ENCODE data around the gene FAAH. TPM values are rescaled to one million over a fixed set of nuclear protein-coding genes. Genes with fewer than 3 reads are reported as not detected.

FAAH gene
- total RNA-seq, 1 experiment from 2014 or later, result 25.9 TPM

DNA sequence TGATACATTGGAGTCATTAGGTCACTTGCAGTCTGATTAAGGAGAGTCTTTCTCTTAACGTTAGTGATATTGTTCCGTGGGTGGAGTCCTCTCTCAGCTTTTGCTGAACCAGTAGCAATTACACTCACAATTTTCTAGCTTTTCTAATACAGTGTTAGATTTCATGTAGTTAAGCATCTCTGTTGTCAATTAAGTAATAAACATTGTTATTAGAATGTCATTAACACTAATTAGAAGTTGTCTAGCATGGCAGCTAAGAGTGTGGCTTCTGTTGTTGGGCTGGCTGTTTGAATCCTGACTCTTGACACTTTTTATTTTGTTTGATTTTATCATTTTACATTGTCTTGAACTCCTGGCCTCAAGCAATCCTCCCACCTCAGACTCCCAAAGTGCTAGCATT is 33.4 kb downstream of the FAAH start:
- intact Hi-C loops (cut with micrococcal nuclease; ENCODE audit: unreplicated experiment), result no loop called here
- BruUV-seq (replicated peaks), result no TSS peak
- no peaks in the 10 kb centered on the region for H3K36me3 ChIP-seq (ENCODE audit: control insufficient read depth, insufficient read depth, low read length)
- no peaks in the 10 kb centered on the region for H3K27me3 ChIP-seq (ENCODE audit: control insufficient read depth, insufficient read depth, low read length)
- POLR2A ChIA-PET, result no interaction called here
- in situ Hi-C loops (cut with HindIII; ENCODE audit: low pct_unique_long_range_greater_than_20kb, low sequenced_read_pairs), result no loop called here
- no peak overlapping the region for H3K27ac ChIP-seq (ENCODE audit: low read length)
- TF ChIP-seq POLR2AphosphoS5 (IDR thresholded peaks at IDR 0.05; ENCODE audit: low read depth, low read length) (no peak), SIN3A (IDR thresholded peaks at IDR 0.05; ENCODE audit: borderline replicate concordance, insufficient read depth, low read depth, low read length) (no peak), TCF7L2 (IDR thresholded peaks at IDR 0.05; ENCODE audit: low read depth, low read length) (no peak)
- TF ChIP-seq, protein P1, sequence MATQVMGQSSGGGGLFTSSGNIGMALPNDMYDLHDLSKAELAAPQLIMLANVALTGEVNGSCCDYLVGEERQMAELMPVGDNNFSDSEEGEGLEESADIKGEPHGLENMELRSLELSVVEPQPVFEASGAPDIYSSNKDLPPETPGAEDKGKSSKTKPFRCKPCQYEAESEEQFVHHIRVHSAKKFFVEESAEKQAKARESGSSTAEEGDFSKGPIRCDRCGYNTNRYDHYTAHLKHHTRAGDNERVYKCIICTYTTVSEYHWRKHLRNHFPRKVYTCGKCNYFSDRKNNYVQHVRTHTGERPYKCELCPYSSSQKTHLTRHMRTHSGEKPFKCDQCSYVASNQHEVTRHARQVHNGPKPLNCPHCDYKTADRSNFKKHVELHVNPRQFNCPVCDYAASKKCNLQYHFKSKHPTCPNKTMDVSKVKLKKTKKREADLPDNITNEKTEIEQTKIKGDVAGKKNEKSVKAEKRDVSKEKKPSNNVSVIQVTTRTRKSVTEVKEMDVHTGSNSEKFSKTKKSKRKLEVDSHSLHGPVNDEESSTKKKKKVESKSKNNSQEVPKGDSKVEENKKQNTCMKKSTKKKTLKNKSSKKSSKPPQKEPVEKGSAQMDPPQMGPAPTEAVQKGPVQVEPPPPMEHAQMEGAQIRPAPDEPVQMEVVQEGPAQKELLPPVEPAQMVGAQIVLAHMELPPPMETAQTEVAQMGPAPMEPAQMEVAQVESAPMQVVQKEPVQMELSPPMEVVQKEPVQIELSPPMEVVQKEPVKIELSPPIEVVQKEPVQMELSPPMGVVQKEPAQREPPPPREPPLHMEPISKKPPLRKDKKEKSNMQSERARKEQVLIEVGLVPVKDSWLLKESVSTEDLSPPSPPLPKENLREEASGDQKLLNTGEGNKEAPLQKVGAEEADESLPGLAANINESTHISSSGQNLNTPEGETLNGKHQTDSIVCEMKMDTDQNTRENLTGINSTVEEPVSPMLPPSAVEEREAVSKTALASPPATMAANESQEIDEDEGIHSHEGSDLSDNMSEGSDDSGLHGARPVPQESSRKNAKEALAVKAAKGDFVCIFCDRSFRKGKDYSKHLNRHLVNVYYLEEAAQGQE (IDR thresholded peaks at IDR 0.05; ENCODE audit: insufficient read depth in 1 of 2, low read depth in 2 of 2, low read length in 1 of 2), result no peak
- TF ChIP-seq, protein P2, sequence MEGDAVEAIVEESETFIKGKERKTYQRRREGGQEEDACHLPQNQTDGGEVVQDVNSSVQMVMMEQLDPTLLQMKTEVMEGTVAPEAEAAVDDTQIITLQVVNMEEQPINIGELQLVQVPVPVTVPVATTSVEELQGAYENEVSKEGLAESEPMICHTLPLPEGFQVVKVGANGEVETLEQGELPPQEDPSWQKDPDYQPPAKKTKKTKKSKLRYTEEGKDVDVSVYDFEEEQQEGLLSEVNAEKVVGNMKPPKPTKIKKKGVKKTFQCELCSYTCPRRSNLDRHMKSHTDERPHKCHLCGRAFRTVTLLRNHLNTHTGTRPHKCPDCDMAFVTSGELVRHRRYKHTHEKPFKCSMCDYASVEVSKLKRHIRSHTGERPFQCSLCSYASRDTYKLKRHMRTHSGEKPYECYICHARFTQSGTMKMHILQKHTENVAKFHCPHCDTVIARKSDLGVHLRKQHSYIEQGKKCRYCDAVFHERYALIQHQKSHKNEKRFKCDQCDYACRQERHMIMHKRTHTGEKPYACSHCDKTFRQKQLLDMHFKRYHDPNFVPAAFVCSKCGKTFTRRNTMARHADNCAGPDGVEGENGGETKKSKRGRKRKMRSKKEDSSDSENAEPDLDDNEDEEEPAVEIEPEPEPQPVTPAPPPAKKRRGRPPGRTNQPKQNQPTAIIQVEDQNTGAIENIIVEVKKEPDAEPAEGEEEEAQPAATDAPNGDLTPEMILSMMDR (IDR thresholded peaks at IDR 0.05), result no peak
- H3K4me3 ChIP-seq (ENCODE audit: low read depth in 2 of 2, low read length in 2 of 2), result no peak overlapping the region
- H3K4me1 ChIP-seq (ENCODE audit: control insufficient read depth, insufficient read depth, low read length), result no peaks in the 10 kb centered on the region
- H3K9me3 ChIP-seq (ENCODE audit: control insufficient read depth, insufficient read depth, low read depth, low read length), result no peaks in the 10 kb centered on the region
- CTCF ChIA-PET, result no interaction called here
- ATAC-seq, result no peak
- DNase-seq (ENCODE audit: low read depth, low spot score), result no peak

DNA sequence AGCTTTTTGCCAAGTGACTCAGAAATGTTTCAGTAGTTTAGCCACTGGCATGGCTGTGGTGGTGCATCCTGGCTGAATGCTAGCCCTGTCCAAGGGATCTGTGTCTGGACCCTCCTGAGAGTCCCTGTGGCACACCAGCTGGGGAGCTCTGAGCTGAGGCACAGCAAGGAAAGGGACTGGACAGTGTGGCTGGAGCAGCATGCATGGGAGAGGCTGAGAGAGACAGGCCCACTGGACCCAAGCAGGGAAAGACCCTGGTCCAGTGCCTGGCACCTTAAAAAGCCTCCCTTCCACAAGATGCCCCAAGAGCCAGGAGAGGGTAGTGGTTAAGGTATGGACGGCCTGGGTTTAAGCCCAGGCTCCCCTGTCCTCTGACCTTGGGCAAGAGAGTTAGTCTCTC is 35.3 kb downstream of the FAAH start:
- no peak for TF ChIP-seq TCF7L2 (IDR thresholded peaks at IDR 0.05; ENCODE audit: low read depth, low read length)
- TF ChIP-seq, protein P2 (IDR thresholded peaks at IDR 0.05), result no peak
- TF ChIP-seq, protein P1 (IDR thresholded peaks at IDR 0.05; ENCODE audit: insufficient read depth in 1 of 2, low read depth in 2 of 2, low read length in 1 of 2), result no peak
- no peak for TF ChIP-seq SIN3A (IDR thresholded peaks at IDR 0.05; ENCODE audit: borderline replicate concordance, insufficient read depth, low read depth, low read length)
- TF ChIP-seq POLR2AphosphoS5 (IDR thresholded peaks at IDR 0.05; ENCODE audit: low read depth, low read length), result no peak
- H3K36me3 ChIP-seq (ENCODE audit: control insufficient read depth, insufficient read depth, low read length), result no peaks in the 10 kb centered on the region
- in situ Hi-C loops (cut with HindIII; ENCODE audit: low pct_unique_long_range_greater_than_20kb, low sequenced_read_pairs) (no loop called here), intact Hi-C loops (cut with micrococcal nuclease; ENCODE audit: unreplicated experiment) (no loop called here)
- DNase-seq (ENCODE audit: low read depth, low spot score), result no peak
- no peaks in the 10 kb centered on the region for H3K4me1 ChIP-seq (ENCODE audit: control insufficient read depth, insufficient read depth, low read length)
- no TSS peak for BruUV-seq (replicated peaks)
- H3K9me3 ChIP-seq (ENCODE audit: control insufficient read depth, insufficient read depth, low read depth, low read length), result no peaks in the 10 kb centered on the region
- H3K27me3 ChIP-seq (ENCODE audit: control insufficient read depth, insufficient read depth, low read length), result no peaks in the 10 kb centered on the region
- no peak overlapping the region for H3K4me3 ChIP-seq (ENCODE audit: low read depth in 2 of 2, low read length in 2 of 2)
- H3K27ac ChIP-seq (ENCODE audit: low read length), result no peak overlapping the region
- CTCF ChIA-PET, result no interaction called here
- no peak for ATAC-seq
- POLR2A ChIA-PET, result no interaction called here

Measured in Panc1 (cell line).